ENCODE data around the gene FAM199X. TPM values are rescaled to one million over a fixed set of nuclear protein-coding genes. Genes with fewer than 3 reads are reported as not detected.

Gene FAM199X
- total RNA-seq (37.4 TPM), polyA plus RNA-seq (ENCODE audit: insufficient read depth, low read depth, low replicate concordance) (12.6 TPM)
- long read RNA-seq, donor 1, full-length matches to known transcripts: 4 of 4 reads
- long read RNA-seq, donor 1, partial matches to known transcripts: 0 of 4 reads
- long read RNA-seq, donor 1, other reads (novel, unspliced or antisense): 0 of 4 reads
- long read RNA-seq, donor 2, full-length matches to known transcripts: 5 of 5 reads
- long read RNA-seq, donor 2, partial matches to known transcripts: 0 of 5 reads
- long read RNA-seq, donor 2, other reads (novel, unspliced or antisense): 0 of 5 reads
- long read RNA-seq, donor 3, full-length matches to known transcripts: 11 of 11 reads
- long read RNA-seq, donor 3, partial matches to known transcripts: 0 of 11 reads
- long read RNA-seq, donor 3, other reads (novel, unspliced or antisense): 0 of 11 reads
- long read RNA-seq, donor 4, full-length matches to known transcripts: 7 of 7 reads
- long read RNA-seq, donor 4, partial matches to known transcripts: 0 of 7 reads
- long read RNA-seq, donor 4, other reads (novel, unspliced or antisense): 0 of 7 reads
- long read RNA-seq, donor 5: 0 reads
- long read RNA-seq, donor 6, full-length matches to known transcripts: 1 of 1 reads
- long read RNA-seq, donor 6, partial matches to known transcripts: 0 of 1 reads
- long read RNA-seq, donor 6, other reads (novel, unspliced or antisense): 0 of 1 reads
- long read RNA-seq, donor 7, full-length matches to known transcripts: 31 of 44 reads
- long read RNA-seq, donor 7, partial matches to known transcripts: 7 of 44 reads
- long read RNA-seq, donor 7, other reads (novel, unspliced or antisense): 6 of 44 reads
- long read RNA-seq, donor 8, full-length matches to known transcripts: 3 of 3 reads
- long read RNA-seq, donor 8, partial matches to known transcripts: 0 of 3 reads
- long read RNA-seq, donor 8, other reads (novel, unspliced or antisense): 0 of 3 reads
- long read RNA-seq, donor 9, partial matches to known transcripts: 7 of 7 reads
- long read RNA-seq, donor 9, other reads (novel, unspliced or antisense): 0 of 7 reads
- long read RNA-seq, donor 10, full-length matches to known transcripts: 4 of 4 reads
- long read RNA-seq, donor 10, partial matches to known transcripts: 0 of 4 reads
- long read RNA-seq, donor 10, other reads (novel, unspliced or antisense): 0 of 4 reads

GRCh38 chrX:104165894-104166734 is at the start of gene FAM199X:
Gene FAM199X, plus strand, starts transcription at chrX:104166453. Its CDS starts 333 bp downstream, at chrX:104166786.
- no peak for FAIRE-seq

DNA sequence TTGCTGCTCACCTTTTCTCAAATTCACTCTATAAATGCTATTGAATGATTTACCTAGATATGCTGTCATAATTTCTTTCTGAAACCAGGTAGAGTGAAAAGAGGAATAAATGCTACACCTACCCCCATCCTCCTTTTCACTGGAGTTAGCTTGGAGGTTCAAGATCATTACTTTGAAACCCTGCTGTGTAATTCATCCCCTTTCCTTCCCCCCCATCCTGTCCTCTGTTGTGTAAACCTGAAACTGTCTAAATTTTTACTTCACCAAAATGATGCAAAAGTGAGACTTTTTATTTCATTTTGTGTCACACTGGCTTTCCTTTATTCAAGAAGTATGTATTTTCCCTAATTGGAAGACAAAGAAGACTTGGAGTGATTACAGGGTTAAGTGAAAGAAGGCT is 48.5 kb upstream of the FAM199X start:
- TF ChIP-seq, protein P1, sequence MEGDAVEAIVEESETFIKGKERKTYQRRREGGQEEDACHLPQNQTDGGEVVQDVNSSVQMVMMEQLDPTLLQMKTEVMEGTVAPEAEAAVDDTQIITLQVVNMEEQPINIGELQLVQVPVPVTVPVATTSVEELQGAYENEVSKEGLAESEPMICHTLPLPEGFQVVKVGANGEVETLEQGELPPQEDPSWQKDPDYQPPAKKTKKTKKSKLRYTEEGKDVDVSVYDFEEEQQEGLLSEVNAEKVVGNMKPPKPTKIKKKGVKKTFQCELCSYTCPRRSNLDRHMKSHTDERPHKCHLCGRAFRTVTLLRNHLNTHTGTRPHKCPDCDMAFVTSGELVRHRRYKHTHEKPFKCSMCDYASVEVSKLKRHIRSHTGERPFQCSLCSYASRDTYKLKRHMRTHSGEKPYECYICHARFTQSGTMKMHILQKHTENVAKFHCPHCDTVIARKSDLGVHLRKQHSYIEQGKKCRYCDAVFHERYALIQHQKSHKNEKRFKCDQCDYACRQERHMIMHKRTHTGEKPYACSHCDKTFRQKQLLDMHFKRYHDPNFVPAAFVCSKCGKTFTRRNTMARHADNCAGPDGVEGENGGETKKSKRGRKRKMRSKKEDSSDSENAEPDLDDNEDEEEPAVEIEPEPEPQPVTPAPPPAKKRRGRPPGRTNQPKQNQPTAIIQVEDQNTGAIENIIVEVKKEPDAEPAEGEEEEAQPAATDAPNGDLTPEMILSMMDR (IDR thresholded peaks at IDR 0.05; ENCODE audit: borderline replicate concordance, extremely low read depth, insufficient read depth): no peak
- no peak for DNase-seq
- Histone ChIP-seq H3K36me3 (ENCODE audit: control insufficient read depth in 2 of 3, insufficient read depth in 3 of 3, low read length in 3 of 3) (no peaks in the 10 kb centered on the region), H3K9me3 (ENCODE audit: control insufficient read depth in 2 of 3, insufficient read depth in 1 of 3, low read length in 3 of 3) (peaks cover 0 to 1% (median 0%) of the 10 kb centered on the region in 3 donors), H3K27me3 (ENCODE audit: control insufficient read depth, insufficient read depth, low read length) (peaks cover 2% of the 10 kb centered on the region), H3K4me3 (ENCODE audit: low read length in 3 of 3) (no peak overlapping the region), H3K9ac (ENCODE audit: low read length in 3 of 3) (no peak overlapping the region), H3K27ac (ENCODE audit: low read depth in 2 of 2, low read length in 2 of 2) (no peak overlapping the region), H3K4me1 (ENCODE audit: control insufficient read depth in 2 of 3, insufficient read depth in 2 of 3, low read depth in 1 of 3, low read length in 3 of 3) (no peaks in the 10 kb centered on the region)
- no peak for FAIRE-seq
- intact Hi-C loops (cut with DNase I): no loop called here

More at GRCh38 chrX:104165894-104166734, at the start of gene FAM199X:
- H3K9ac ChIP-seq (ENCODE audit: low read length in 3 of 3): peak within 1 kb of the TSS; percentile 55 to 75 (median 67)
- peak; percentile 90 to 96 (median 91) for DNase-seq
- H3K27ac ChIP-seq (ENCODE audit: low read depth in 2 of 2, low read length in 2 of 2): peak within 1 kb of the TSS; percentile 78 to 83
- intact Hi-C loops (cut with DNase I): no loop called here
- H3K27me3 ChIP-seq (ENCODE audit: control insufficient read depth, insufficient read depth, low read length): no peaks in the 10 kb centered on the region
- peak within 1 kb of the TSS; percentile 76 to 81 (median 78) for H3K4me3 ChIP-seq (ENCODE audit: low read length in 3 of 3)
- no peaks in the 10 kb centered on the region for H3K9me3 ChIP-seq (ENCODE audit: control insufficient read depth in 2 of 3, insufficient read depth in 1 of 3, low read length in 3 of 3)
- TF ChIP-seq, protein P1 (IDR thresholded peaks at IDR 0.05; ENCODE audit: borderline replicate concordance, extremely low read depth, insufficient read depth): peak; percentile 32
- no peaks in the 10 kb centered on the region for H3K36me3 ChIP-seq (ENCODE audit: control insufficient read depth in 2 of 3, insufficient read depth in 3 of 3, low read length in 3 of 3)
- H3K4me1 ChIP-seq (ENCODE audit: control insufficient read depth in 2 of 3, insufficient read depth in 2 of 3, low read depth in 1 of 3, low read length in 3 of 3): no peaks in the 10 kb centered on the region

GRCh38 chrX:104118765-104119164 is 47.5 kb upstream of the FAM199X start:
- no peaks in the 10 kb centered on the region for H3K36me3 ChIP-seq (ENCODE audit: control insufficient read depth in 2 of 3, insufficient read depth in 3 of 3, low read length in 3 of 3)
- no peak overlapping the region for H3K27ac ChIP-seq (ENCODE audit: low read depth in 2 of 2, low read length in 2 of 2)
- H3K4me1 ChIP-seq (ENCODE audit: control insufficient read depth in 2 of 3, insufficient read depth in 2 of 3, low read depth in 1 of 3, low read length in 3 of 3): no peaks in the 10 kb centered on the region
- H3K9ac ChIP-seq (ENCODE audit: low read length in 3 of 3): no peak overlapping the region
- H3K27me3 ChIP-seq (ENCODE audit: control insufficient read depth, insufficient read depth, low read length): peaks cover 2% of the 10 kb centered on the region
- intact Hi-C loops (cut with DNase I): no loop called here
- no peak overlapping the region for H3K4me3 ChIP-seq (ENCODE audit: low read length in 3 of 3)
- H3K9me3 ChIP-seq (ENCODE audit: control insufficient read depth in 2 of 3, insufficient read depth in 1 of 3, low read length in 3 of 3): peaks cover 0 to 1% (median 0%) of the 10 kb centered on the region in 3 donors
- no peak for FAIRE-seq
- no peak for DNase-seq
- TF ChIP-seq, protein P1 (IDR thresholded peaks at IDR 0.05; ENCODE audit: borderline replicate concordance, extremely low read depth, insufficient read depth): no peak
